CD4-positive, alpha-beta T cell (primary cell): ENCODE results near the gene MS4A4E. TPM values are rescaled to one million over a fixed set of nuclear protein-coding genes. Genes with fewer than 3 reads are reported as not detected.

ENCODE experiments used
- ATAC-seq: fragments of 200-7000 bp; cut with Tn5 transposase; one replicate; pipeline ENCODE4 v1.10.0; 2022; ENCODE audit warnings: mild to moderate bottlenecking; ENCODE audit not compliant: poor library complexity
- CTCF ChIA-PET: fragments of 350-600 bp; sonication (Branson Sonifier 250); formaldehyde crosslinking; loops from one replicate; lab custom pipeline; 2021; ENCODE audit warnings: antibody characterized with exemption, inconsistent platforms; lab: Charles Lee
- POLR2A ChIA-PET: fragments of 350-600 bp; sonication (Branson Sonifier 250); formaldehyde crosslinking; loops from one replicate; lab custom pipeline; 2021; ENCODE audit warnings: antibody characterized with exemption, inconsistent platforms; lab: Charles Lee
- DNase-seq, 14 experiments: peaks; one replicate each; pipeline ENCODE4 v3.0.0-alpha.2; 2013 to 2020; ENCODE audit warnings: mixed read lengths in 2 of 14
- H3K27ac ChIP-seq, 2 donors: one replicate each; pipeline versions ENCODE4 v1.5.1 to v1.7.0; 2013; ENCODE audit warnings: low read length in 2 of 2, low read depth in 1 of 2, mild to moderate bottlenecking in 1 of 2
- H3K27me3 ChIP-seq, 2 experiments: 1 replicate in 1 of 2; 2 replicates in 1 of 2; pipeline versions ENCODE4 v1.6.1 to v1.7.0; 2013; ENCODE audit warnings: low read length in 2 of 2, control low read depth in 1 of 2, mild to moderate bottlenecking in 1 of 2, moderate library complexity in 1 of 2; ENCODE audit not compliant: insufficient read depth in 2 of 2, control insufficient read depth in 1 of 2
- H3K36me3 ChIP-seq: one replicate; pipeline ENCODE4 v1.6.1; 2013; ENCODE audit warnings: low read length, control low read depth; ENCODE audit not compliant: insufficient read depth
- H3K4me1 ChIP-seq: one replicate; pipeline ENCODE4 v1.6.1; 2013; ENCODE audit warnings: low read length, control low read depth; ENCODE audit not compliant: insufficient read depth
- H3K4me3 ChIP-seq: one replicate; pipeline ENCODE4 v1.5.1; 2013; ENCODE audit warnings: mild to moderate bottlenecking, low read length, moderate library complexity
- H3K9me3 ChIP-seq, 2 experiments: 1 replicate in 1 of 2; 2 replicates in 1 of 2; pipeline versions ENCODE4 v1.6.1 to v1.7.0; 2013; ENCODE audit warnings: low read length in 2 of 2, mild to moderate bottlenecking in 2 of 2, control low read depth in 1 of 2, moderate library complexity in 1 of 2; ENCODE audit not compliant: control insufficient read depth in 1 of 2, insufficient read depth in 1 of 2
- H3K27ac Mint-ChIP-seq: one replicate; pipeline ENCODE4 v1.8.0; 2020; ENCODE audit warnings: mixed read lengths
- H3K27me3 Mint-ChIP-seq: one replicate; pipeline ENCODE4 v1.8.0; 2021; ENCODE audit warnings: mixed read lengths
- H3K36me3 Mint-ChIP-seq: one replicate; pipeline ENCODE4 v1.8.0; 2021; ENCODE audit warnings: low read depth, mixed read lengths
- H3K4me1 Mint-ChIP-seq: one replicate; pipeline ENCODE4 v1.8.0; 2021; ENCODE audit warnings: low read depth, mixed read lengths
- H3K4me3 Mint-ChIP-seq: one replicate; pipeline ENCODE4 v1.8.0; 2020; ENCODE audit warnings: mild to moderate bottlenecking, mixed read lengths
- H3K9me3 Mint-ChIP-seq: one replicate; pipeline ENCODE4 v1.8.0; 2020; ENCODE audit warnings: mixed read lengths
- CTCF ChIP-seq: fragments of 200-600 bp; IDR thresholded peaks from one replicate; pipeline ENCODE4 v1.8.0; 2022; ENCODE audit warnings: antibody characterized with exemption, mild to moderate bottlenecking
- intact Hi-C, 2 experiments: fragments of 100-400 bp; cut with DNase I in 1 of 2; cut with micrococcal nuclease in 1 of 2; formaldehyde crosslinking; loops; one replicate each; pipeline versions ENCODE4 v1.15.1 to v1.9.0; 2023 to 2025; cut with DNase I, micrococcal nuclease
- total RNA-seq, 174 experiments: library from RNA in 2 of 174; stranded (reverse) in 2 of 174; gene quantifications; one replicate each; pipeline ENCODE4 v1.2.3 and lab custom pipeline; 2021 to 2026

Gene MS4A4E
- total RNA-seq, 2 experiments from 2014 or later, result not detected

- ATAC-seq, result no peak
- Histone ChIP-seq H3K27ac (no peak overlapping the region), H3K36me3 (no peaks in the 10 kb centered on the region), H3K27me3 (peaks cover 0 to 4% of the 10 kb centered on the region in 2 experiments), H3K9me3 (no peaks in the 10 kb centered on the region), H3K4me1 (peaks cover 3% of the 10 kb centered on the region), H3K4me3 (no peak overlapping the region)
- H3K4me3 Mint-ChIP-seq, result no peak overlapping the region
- ChIA-PET POLR2A (no interaction called here), CTCF (no interaction called here)
- no peaks in the 10 kb centered on the region for H3K36me3 Mint-ChIP-seq
- H3K27me3 Mint-ChIP-seq, result peaks cover 14% of the 10 kb centered on the region
- intact Hi-C loops, result no loop called here
- no peak overlapping the region for H3K27ac Mint-ChIP-seq
- no peak for DNase-seq
- no peaks in the 10 kb centered on the region for H3K9me3 Mint-ChIP-seq
- peaks cover 6% of the 10 kb centered on the region for H3K4me1 Mint-ChIP-seq
- no peak for TF ChIP-seq CTCF
Observed at GRCh38 chr11:60175860-60176275, 67.1 kb downstream of the MS4A4E start.

- ATAC-seq (no peak), DNase-seq (no peak)
- H3K9me3 ChIP-seq, result peaks cover 12 to 14% of the 10 kb centered on the region in 2 experiments
- no peaks in the 10 kb centered on the region for H3K36me3 ChIP-seq
- Mint-ChIP-seq H3K9me3 (peaks cover 6% of the 10 kb centered on the region), H3K4me3 (no peak overlapping the region), H3K4me1 (peaks cover 6% of the 10 kb centered on the region), H3K27me3 (peaks cover 9% of the 10 kb centered on the region), H3K27ac (no peak overlapping the region), H3K36me3 (no peaks in the 10 kb centered on the region)
- TF ChIP-seq CTCF, result no peak
- CTCF ChIA-PET, result no interaction called here
- no peak overlapping the region for H3K27ac ChIP-seq
- H3K4me3 ChIP-seq, result no peak overlapping the region
- intact Hi-C loops, result no loop called here
- peaks cover 3% of the 10 kb centered on the region for H3K4me1 ChIP-seq
- POLR2A ChIA-PET, result no interaction called here
- no peaks in the 10 kb centered on the region for H3K27me3 ChIP-seq
Observed at GRCh38 chr11:60172011-60172410, 70.9 kb downstream of the MS4A4E start.

- Histone ChIP-seq H3K9me3 (peaks cover 12 to 14% of the 10 kb centered on the region in 2 experiments), H3K4me3 (no peak overlapping the region), H3K4me1 (no peaks in the 10 kb centered on the region), H3K36me3 (no peaks in the 10 kb centered on the region), H3K27ac (no peak overlapping the region), H3K27me3 (no peaks in the 10 kb centered on the region)
- Mint-ChIP-seq H3K9me3 (peaks cover 6% of the 10 kb centered on the region), H3K4me1 (peaks cover under 1% of the 10 kb centered on the region), H3K4me3 (no peak overlapping the region), H3K27ac (no peak overlapping the region), H3K36me3 (no peaks in the 10 kb centered on the region), H3K27me3 (peaks cover 9% of the 10 kb centered on the region)
- DNase-seq (no peak), ATAC-seq (no peak)
- ChIA-PET POLR2A (no interaction called here), CTCF (no interaction called here)
- intact Hi-C loops, result no loop called here
- no peak for TF ChIP-seq CTCF
Observed at GRCh38 chr11:60170566-60170965, 72.4 kb downstream of the MS4A4E start.
